ENCODE data around the gene ZMYND12.

DNA sequence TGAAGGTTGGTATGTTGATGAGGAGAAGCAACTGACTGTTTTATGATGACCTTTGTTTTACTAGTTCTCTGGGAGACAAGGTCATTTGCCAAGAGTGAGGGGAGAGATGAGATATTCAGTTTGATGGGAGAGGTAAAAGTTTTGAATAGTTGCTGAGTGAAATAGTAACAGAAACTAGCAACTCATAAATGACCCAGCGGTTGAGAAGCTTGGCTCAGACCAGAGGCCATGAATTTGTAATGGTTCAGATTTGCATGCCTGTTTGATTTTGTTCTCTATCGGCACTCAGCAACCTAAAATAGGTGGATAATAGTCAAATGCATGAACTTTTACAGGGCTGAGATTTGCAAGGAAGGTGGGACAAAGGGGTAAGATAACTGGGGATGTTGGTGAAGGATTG lies 13.9 kb upstream of the ZMYND12 start:
- no peak for TF ChIP-seq SIN3A (IDR thresholded peaks at IDR 0.05; ENCODE audit: borderline replicate concordance, insufficient read depth, low read length)
- no peak for TF ChIP-seq POLR2AphosphoS5 (IDR thresholded peaks at IDR 0.05; ENCODE audit: low read depth, low read length)
- no peak for TF ChIP-seq REST (IDR thresholded peaks at IDR 0.05; ENCODE audit: insufficient read depth in 1 of 2, low read depth in 2 of 2, low read length in 2 of 2)
- no peak for TF ChIP-seq TAF1 (IDR thresholded peaks at IDR 0.05; ENCODE audit: borderline replicate concordance, insufficient read depth, low read length)
- TF ChIP-seq FOXP2 (optimal IDR thresholded peaks at IDR 0.05; ENCODE audit: borderline replicate concordance, extremely low read depth, extremely low read length, insufficient read depth) = no peak
